Measurements from ENCODE around the gene FLYWCH2. TPM values are rescaled to one million over a fixed set of nuclear protein-coding genes. Genes with fewer than 3 reads are reported as not detected.

FLYWCH2 gene
- total and polyA plus RNA-seq, 7 donors, result 27.5 to 64.2 (median 43.2) TPM

GRCh38 chr16:2856686-2857450, 26.1 kb upstream of the FLYWCH2 start:
- no peak for DNase-seq
- Histone ChIP-seq H3K27ac (no peak overlapping the region), H3K27me3 (peaks cover 19 to 68% (median 53%) of the 10 kb centered on the region in 3 donors), H3K9me3 (peaks cover 1 to 9% (median 3%) of the 10 kb centered on the region in 4 donors), H3K4me3 (no peak overlapping the region), H3K4me1 (peaks cover 0 to 4% (median 0%) of the 10 kb centered on the region in 4 donors), H3K36me3 (no peaks in the 10 kb centered on the region)
- intact Hi-C loops (cut with DNase I), result no loop called here
- TF ChIP-seq EP300 (IDR thresholded peaks at IDR 0.05), result no peak
- no peak for TF ChIP-seq POLR2A (IDR thresholded peaks at IDR 0.05)
- no peak for TF ChIP-seq POLR2AphosphoS5 (IDR thresholded peaks at IDR 0.05)
- no peak for TF ChIP-seq CTCF (IDR thresholded peaks at IDR 0.05)
- 83 to 87% methylated on average over 24 of the region's 24 CpGs for WGBS, 2 donors

GRCh38 chr16:2857451-2858244, 25.4 kb upstream of the FLYWCH2 start, which contains the start of gene PRSS22:
TSS of gene PRSS22 (minus strand) at chr16:2858170. CDS start at chr16:2858104, 66 bp downstream.
- H3K27me3 ChIP-seq, result peaks cover 19 to 60% (median 45%) of the 10 kb centered on the region in 3 donors
- WGBS, 2 donors, result 3 to 5% methylated on average over 42 of the region's 42 CpGs

DNA sequence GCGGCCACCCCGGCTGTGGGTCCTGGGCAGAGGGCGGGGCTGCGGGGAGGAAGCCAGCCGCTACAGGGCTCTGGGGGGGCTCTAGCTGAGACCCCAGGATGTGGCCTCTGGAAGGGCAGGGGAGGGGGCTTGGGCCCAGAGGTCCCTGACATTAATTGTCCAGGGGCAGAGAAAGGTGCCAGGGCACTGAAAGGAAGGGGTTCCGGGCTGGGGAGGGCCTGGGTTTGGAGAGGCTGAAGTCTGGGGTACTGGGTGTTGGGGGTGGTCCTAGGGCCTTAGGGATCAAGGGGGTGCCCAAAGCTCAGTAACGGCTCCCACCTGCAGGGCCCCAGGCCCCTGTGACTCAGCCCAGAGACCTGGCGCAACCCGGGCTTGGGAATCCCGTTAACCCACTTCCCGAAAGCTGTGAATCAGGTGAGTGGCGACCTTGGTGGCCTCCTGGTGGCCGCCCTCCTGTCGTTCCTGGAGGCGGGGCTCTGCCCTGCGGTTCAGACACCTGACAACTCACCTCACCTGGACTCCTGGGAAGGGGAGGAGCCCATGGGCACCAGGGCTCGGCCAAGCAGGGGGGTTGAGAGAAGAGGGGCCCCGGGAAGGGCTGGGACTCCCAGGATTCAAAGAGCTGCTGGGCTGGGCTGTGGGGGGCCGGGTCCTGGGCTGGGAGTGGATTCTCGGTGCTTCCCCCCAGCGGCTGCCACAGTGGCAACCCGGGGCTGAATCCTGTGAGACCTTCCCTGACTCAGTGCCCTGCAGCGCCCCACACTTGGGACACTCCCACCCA, 24.6 kb upstream of the FLYWCH2 start:
- no peak for DNase-seq
- no peak overlapping the region for H3K27ac ChIP-seq
- peaks cover 13 to 52% (median 37%) of the 10 kb centered on the region in 3 donors for H3K27me3 ChIP-seq
- intact Hi-C loops (cut with DNase I), result no loop called here
- WGBS, 2 donors, result 5 to 16% methylated on average over 23 of the region's 23 CpGs
- peaks cover 1 to 9% (median 3%) of the 10 kb centered on the region in 4 donors for H3K9me3 ChIP-seq
- peaks cover 0 to 4% (median 0%) of the 10 kb centered on the region in 4 donors for H3K4me1 ChIP-seq
- H3K36me3 ChIP-seq, result no peaks in the 10 kb centered on the region
- H3K4me3 ChIP-seq, result no peak overlapping the region
- peak in 1 of 2 donors; percentile 18 for TF ChIP-seq POLR2A (IDR thresholded peaks at IDR 0.05)
- TF ChIP-seq EP300 (IDR thresholded peaks at IDR 0.05), result no peak
- no peak for TF ChIP-seq POLR2AphosphoS5 (IDR thresholded peaks at IDR 0.05)
- peak in 1 of 4 experiments; percentile 6 for TF ChIP-seq CTCF (IDR thresholded peaks at IDR 0.05)

More at GRCh38 chr16:2857451-2858244, 25.4 kb upstream of the FLYWCH2 start, which contains the start of gene PRSS22:
- Histone ChIP-seq H3K4me3 (no peak within 1 kb of the TSS), H3K9me3 (peaks cover 1 to 9% (median 3%) of the 10 kb centered on the region in 4 donors), H3K4me1 (peaks cover 0 to 4% (median 0%) of the 10 kb centered on the region in 4 donors), H3K36me3 (no peaks in the 10 kb centered on the region), H3K27ac (no peak within 1 kb of the TSS)
- no peak for TF ChIP-seq POLR2A (IDR thresholded peaks at IDR 0.05)
- TF ChIP-seq EP300 (IDR thresholded peaks at IDR 0.05), result no peak
- no peak for TF ChIP-seq CTCF (IDR thresholded peaks at IDR 0.05)
- no peak for TF ChIP-seq POLR2AphosphoS5 (IDR thresholded peaks at IDR 0.05)
- DNase-seq, result no peak
- intact Hi-C loops (cut with DNase I), result no loop called here

- H3K9me3 ChIP-seq, result peaks cover 0 to 5% (median under 1%) of the 10 kb centered on the region in 4 donors
- no peak overlapping the region for H3K27ac ChIP-seq
- H3K4me1 ChIP-seq, result peaks cover 0 to 4% (median 0%) of the 10 kb centered on the region in 4 donors
- no peaks in the 10 kb centered on the region for H3K36me3 ChIP-seq
- H3K4me3 ChIP-seq, result no peak overlapping the region
- DNase-seq, result no peak
- H3K27me3 ChIP-seq, result peaks cover 13 to 47% (median 34%) of the 10 kb centered on the region in 3 donors
- 78 to 81% methylated on average over 10 of the region's 10 CpGs for WGBS, 2 donors
- no peak for TF ChIP-seq POLR2AphosphoS5 (IDR thresholded peaks at IDR 0.05)
- no peak for TF ChIP-seq POLR2A (IDR thresholded peaks at IDR 0.05)
- no peak for TF ChIP-seq CTCF (IDR thresholded peaks at IDR 0.05)
- TF ChIP-seq EP300 (IDR thresholded peaks at IDR 0.05), result no peak
- intact Hi-C loops (cut with DNase I), result no loop called here
These were observed 23.2 kb upstream of the FLYWCH2 start for GRCh38 chr16:2859686-2860265.
